ENCODE data around the gene WDR3. TPM values are rescaled to one million over a fixed set of nuclear protein-coding genes. Genes with fewer than 3 reads are reported as not detected.

WDR3 gene
- polyA plus RNA-seq, 1 donor: 23.8 TPM

- peaks cover 4% of the 10 kb centered on the region for H3K4me1 ChIP-seq (ENCODE audit: control insufficient read depth, insufficient read depth, low read length)
- no peak overlapping the region for H3K27ac ChIP-seq (ENCODE audit: low read length)
- H3K36me3 ChIP-seq (ENCODE audit: control insufficient read depth, insufficient read depth, low read length): peaks cover 10% of the 10 kb centered on the region
- no peaks in the 10 kb centered on the region for H3K27me3 ChIP-seq (ENCODE audit: control insufficient read depth, insufficient read depth, low read length)
- WGBS (ENCODE audit: insufficient coverage, low lambda C conversion rate): 80% methylated on average over 1 of the region's 4 CpGs
- DNase-seq: no peak
- no peaks in the 10 kb centered on the region for H3K9me3 ChIP-seq (ENCODE audit: control insufficient read depth, low read depth, low read length)
- no peak overlapping the region for H3K4me3 ChIP-seq (ENCODE audit: low read length)
Measured at GRCh38 chr1:117932576-117932975, 3.0 kb downstream of the WDR3 start.

- Histone ChIP-seq H3K27ac (ENCODE audit: low read length) (no peak overlapping the region), H3K4me3 (ENCODE audit: low read length) (no peak overlapping the region), H3K27me3 (ENCODE audit: control insufficient read depth, insufficient read depth, low read length) (no peaks in the 10 kb centered on the region), H3K36me3 (ENCODE audit: control insufficient read depth, insufficient read depth, low read length) (peaks cover 22% of the 10 kb centered on the region), H3K4me1 (ENCODE audit: control insufficient read depth, insufficient read depth, low read length) (no peaks in the 10 kb centered on the region), H3K9me3 (ENCODE audit: control insufficient read depth, low read depth, low read length) (no peaks in the 10 kb centered on the region)
- DNase-seq: no peak
- WGBS (ENCODE audit: insufficient coverage, low lambda C conversion rate): 94% methylated on average over 2 of the region's 2 CpGs
Measured at GRCh38 chr1:117933769-117934168, 4.2 kb downstream of the WDR3 start.

DNA sequence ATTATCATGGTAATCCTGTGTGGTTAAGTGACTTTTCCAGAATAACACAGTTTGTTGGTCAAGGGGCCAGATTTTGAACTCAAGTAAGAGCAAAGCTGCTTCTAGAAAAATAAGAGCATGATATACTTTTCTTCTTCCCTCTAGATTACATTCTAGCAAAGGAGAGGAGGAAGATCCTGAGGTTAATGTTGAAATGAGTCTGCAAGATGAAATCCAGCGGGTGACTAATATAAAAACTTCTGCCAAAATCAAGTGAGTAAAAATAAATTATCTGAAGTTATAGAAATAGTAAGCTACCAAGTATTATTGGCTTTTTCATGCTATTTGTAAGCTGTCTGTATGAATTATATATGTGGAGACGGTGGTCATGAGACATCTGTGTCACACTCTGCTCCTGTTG is 12.8 kb downstream of the WDR3 start:
- Histone ChIP-seq H3K27ac (ENCODE audit: low read length) (no peak overlapping the region), H3K27me3 (ENCODE audit: control insufficient read depth, insufficient read depth, low read length) (no peaks in the 10 kb centered on the region), H3K4me1 (ENCODE audit: control insufficient read depth, insufficient read depth, low read length) (no peaks in the 10 kb centered on the region), H3K4me3 (ENCODE audit: low read length) (no peak overlapping the region), H3K9me3 (ENCODE audit: control insufficient read depth, low read depth, low read length) (no peaks in the 10 kb centered on the region), H3K36me3 (ENCODE audit: control insufficient read depth, insufficient read depth, low read length) (peaks cover 71% of the 10 kb centered on the region)
- WGBS (ENCODE audit: insufficient coverage, low lambda C conversion rate): no CpG with 5 or more reads among the region's 2 CpGs
- DNase-seq: no peak

DNA sequence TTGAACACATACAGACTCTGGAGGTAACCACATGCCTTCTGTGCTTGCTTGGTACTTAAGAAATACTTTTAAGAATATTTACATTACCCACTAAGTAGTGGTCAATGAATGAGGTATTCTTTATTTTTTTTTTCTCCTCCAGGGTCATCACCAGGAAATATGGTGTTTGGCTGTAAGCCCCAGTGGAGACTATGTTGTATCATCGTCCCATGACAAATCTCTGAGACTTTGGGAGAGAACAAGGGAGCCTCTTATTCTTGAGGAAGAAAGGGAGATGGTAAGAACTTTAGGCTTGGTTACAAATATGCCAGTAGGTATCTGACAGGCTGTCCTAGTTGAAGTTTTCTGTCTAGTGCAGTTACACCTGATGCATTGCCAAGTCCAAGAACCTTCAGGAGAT is 22.8 kb downstream of the WDR3 start:
- no CpG with 5 or more reads among the region's 1 CpG for WGBS (ENCODE audit: insufficient coverage, low lambda C conversion rate)
- H3K36me3 ChIP-seq (ENCODE audit: control insufficient read depth, insufficient read depth, low read length): peaks cover 59% of the 10 kb centered on the region

DNA sequence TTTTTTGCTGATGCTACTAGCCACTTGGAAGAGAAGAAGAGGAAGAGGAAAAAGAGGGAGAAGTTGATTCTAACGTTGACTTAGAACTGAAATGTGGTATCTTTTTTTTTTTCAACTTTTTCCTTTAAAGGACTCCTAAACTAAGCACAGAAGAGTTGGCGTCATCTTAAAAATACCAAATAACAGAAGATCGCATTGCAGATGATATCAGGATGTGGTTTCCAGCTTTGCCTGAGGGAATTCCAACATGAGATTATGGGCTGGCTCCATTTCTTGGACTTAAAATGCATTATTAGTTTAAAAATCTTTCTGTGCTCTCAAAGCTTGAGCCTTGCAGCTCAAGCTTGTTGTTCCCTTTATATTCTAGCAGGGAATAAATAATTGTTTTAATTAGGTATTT is 29.8 kb downstream of the WDR3 start:
- WGBS (ENCODE audit: insufficient coverage, low lambda C conversion rate): 95% methylated on average over 3 of the region's 3 CpGs
- Histone ChIP-seq H3K9me3 (ENCODE audit: control insufficient read depth, low read depth, low read length) (no peaks in the 10 kb centered on the region), H3K27me3 (ENCODE audit: control insufficient read depth, insufficient read depth, low read length) (no peaks in the 10 kb centered on the region), H3K36me3 (ENCODE audit: control insufficient read depth, insufficient read depth, low read length) (peaks cover 41% of the 10 kb centered on the region), H3K27ac (ENCODE audit: low read length) (no peak overlapping the region), H3K4me3 (ENCODE audit: low read length) (no peak overlapping the region), H3K4me1 (ENCODE audit: control insufficient read depth, insufficient read depth, low read length) (no peaks in the 10 kb centered on the region)
- no peak for DNase-seq

More for the DNA sequence above, 22.8 kb downstream of the WDR3 start:
- H3K27ac ChIP-seq (ENCODE audit: low read length): no peak overlapping the region
- no peaks in the 10 kb centered on the region for H3K4me1 ChIP-seq (ENCODE audit: control insufficient read depth, insufficient read depth, low read length)
- no peaks in the 10 kb centered on the region for H3K9me3 ChIP-seq (ENCODE audit: control insufficient read depth, low read depth, low read length)
- no peaks in the 10 kb centered on the region for H3K27me3 ChIP-seq (ENCODE audit: control insufficient read depth, insufficient read depth, low read length)
- DNase-seq: no peak
- H3K4me3 ChIP-seq (ENCODE audit: low read length): no peak overlapping the region

GRCh38 chr1:117964290-117965038 is 34.9 kb downstream of the WDR3 start:
- 100% methylated on average over 1 of the region's 3 CpGs for WGBS (ENCODE audit: insufficient coverage, low lambda C conversion rate)
- Histone ChIP-seq H3K4me3 (ENCODE audit: low read length) (no peak overlapping the region), H3K9me3 (ENCODE audit: control insufficient read depth, low read depth, low read length) (no peaks in the 10 kb centered on the region), H3K36me3 (ENCODE audit: control insufficient read depth, insufficient read depth, low read length) (peaks cover 15% of the 10 kb centered on the region), H3K27me3 (ENCODE audit: control insufficient read depth, insufficient read depth, low read length) (no peaks in the 10 kb centered on the region), H3K27ac (ENCODE audit: low read length) (no peak overlapping the region), H3K4me1 (ENCODE audit: control insufficient read depth, insufficient read depth, low read length) (no peaks in the 10 kb centered on the region)
- DNase-seq: no peak

DNA sequence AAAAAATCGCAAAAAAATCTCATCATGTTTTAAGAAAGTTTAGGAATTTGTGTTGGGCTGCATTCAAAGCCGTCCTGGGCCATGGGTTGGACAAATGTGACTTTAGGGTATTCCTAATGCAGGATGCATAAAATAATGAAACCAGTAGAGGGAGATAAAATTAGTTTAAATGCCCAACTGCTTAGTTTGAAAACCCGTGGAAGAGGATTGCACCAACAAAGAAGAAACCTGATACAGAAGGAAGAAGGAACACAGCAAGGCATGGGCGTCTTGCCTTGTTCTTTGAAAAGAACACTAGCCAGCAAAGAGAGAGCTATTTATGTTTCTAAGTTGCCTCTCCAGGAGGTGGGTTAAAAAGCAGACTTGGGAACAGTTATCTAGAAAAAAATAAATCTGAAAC is 37.9 kb downstream of the WDR3 start:
- Histone ChIP-seq H3K36me3 (ENCODE audit: control insufficient read depth, insufficient read depth, low read length) (peaks cover 5% of the 10 kb centered on the region), H3K9me3 (ENCODE audit: control insufficient read depth, low read depth, low read length) (no peaks in the 10 kb centered on the region), H3K27me3 (ENCODE audit: control insufficient read depth, insufficient read depth, low read length) (no peaks in the 10 kb centered on the region), H3K4me1 (ENCODE audit: control insufficient read depth, insufficient read depth, low read length) (no peaks in the 10 kb centered on the region), H3K27ac (ENCODE audit: low read length) (no peak overlapping the region), H3K4me3 (ENCODE audit: low read length) (no peak overlapping the region)
- DNase-seq: no peak
- WGBS (ENCODE audit: insufficient coverage, low lambda C conversion rate): 50% methylated on average over 2 of the region's 4 CpGs

GRCh38 chr1:117967881-117968280 is 38.3 kb downstream of the WDR3 start:
- no peaks in the 10 kb centered on the region for H3K27me3 ChIP-seq (ENCODE audit: control insufficient read depth, insufficient read depth, low read length)
- no peak overlapping the region for H3K4me3 ChIP-seq (ENCODE audit: low read length)
- no peaks in the 10 kb centered on the region for H3K4me1 ChIP-seq (ENCODE audit: control insufficient read depth, insufficient read depth, low read length)
- no peaks in the 10 kb centered on the region for H3K9me3 ChIP-seq (ENCODE audit: control insufficient read depth, low read depth, low read length)
- H3K36me3 ChIP-seq (ENCODE audit: control insufficient read depth, insufficient read depth, low read length): peaks cover 2% of the 10 kb centered on the region
- WGBS (ENCODE audit: insufficient coverage, low lambda C conversion rate): no CpG with 5 or more reads among the region's 1 CpG
- no peak overlapping the region for H3K27ac ChIP-seq (ENCODE audit: low read length)
- DNase-seq: no peak

- WGBS (ENCODE audit: insufficient coverage, low lambda C conversion rate): no CpG with 5 or more reads among the region's 9 CpGs
- Histone ChIP-seq H3K4me3 (ENCODE audit: low read length) (no peak overlapping the region), H3K27ac (ENCODE audit: low read length) (no peak overlapping the region), H3K27me3 (ENCODE audit: control insufficient read depth, insufficient read depth, low read length) (no peaks in the 10 kb centered on the region), H3K36me3 (ENCODE audit: control insufficient read depth, insufficient read depth, low read length) (no peaks in the 10 kb centered on the region), H3K4me1 (ENCODE audit: control insufficient read depth, insufficient read depth, low read length) (no peaks in the 10 kb centered on the region), H3K9me3 (ENCODE audit: control insufficient read depth, low read depth, low read length) (no peaks in the 10 kb centered on the region)
- no peak for DNase-seq
Measured at GRCh38 chr1:117970252-117970651, 40.7 kb downstream of the WDR3 start.

DNA sequence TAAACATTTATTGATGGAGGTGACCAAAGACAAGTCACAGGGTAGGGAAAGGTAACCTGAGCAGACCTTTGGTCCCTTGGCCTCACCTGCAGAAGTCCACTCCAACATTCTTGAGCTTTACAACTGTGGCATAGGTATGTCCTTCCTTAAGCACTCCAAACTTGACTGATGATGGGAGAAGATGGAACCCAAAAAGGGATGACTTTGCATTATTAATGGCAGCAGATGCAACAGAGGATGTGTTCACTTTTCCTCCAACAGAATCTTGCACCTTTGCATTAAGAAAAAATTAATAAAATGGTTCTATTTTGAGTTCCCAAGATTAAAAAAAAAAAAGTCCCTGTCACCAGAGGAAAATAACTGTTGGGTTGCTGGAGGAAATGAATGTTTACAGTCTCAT is 42.2 kb downstream of the WDR3 start:
- Histone ChIP-seq H3K36me3 (ENCODE audit: control insufficient read depth, insufficient read depth, low read length) (no peaks in the 10 kb centered on the region), H3K4me3 (ENCODE audit: low read length) (no peak overlapping the region), H3K27me3 (ENCODE audit: control insufficient read depth, insufficient read depth, low read length) (no peaks in the 10 kb centered on the region), H3K9me3 (ENCODE audit: control insufficient read depth, low read depth, low read length) (no peaks in the 10 kb centered on the region), H3K27ac (ENCODE audit: low read length) (no peak overlapping the region), H3K4me1 (ENCODE audit: control insufficient read depth, insufficient read depth, low read length) (no peaks in the 10 kb centered on the region)
- peak in 1 of 2 donors; percentile 6 for DNase-seq

DNA sequence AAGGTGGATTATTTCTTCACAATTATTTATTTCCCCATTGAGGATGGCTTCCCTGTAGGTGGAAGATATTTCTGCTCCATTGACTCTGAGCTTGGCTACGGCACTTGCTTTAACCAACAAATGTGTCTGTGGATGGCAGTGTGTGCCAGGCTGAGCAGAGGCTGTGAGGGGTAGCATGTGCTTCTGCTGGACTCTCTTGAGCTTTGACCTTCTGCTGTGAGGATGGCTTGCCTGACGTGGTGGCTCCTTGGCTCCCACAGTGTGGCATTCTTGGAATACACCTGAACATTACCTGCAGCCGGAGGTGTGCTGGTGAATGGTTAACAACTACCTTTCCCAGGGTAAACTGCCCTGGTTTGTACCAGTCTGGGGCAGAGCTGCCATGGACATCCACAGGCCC is 46.8 kb downstream of the WDR3 start:
- no CpG with 5 or more reads among the region's 3 CpGs for WGBS (ENCODE audit: insufficient coverage, low lambda C conversion rate)
- Histone ChIP-seq H3K9me3 (ENCODE audit: control insufficient read depth, low read depth, low read length) (no peaks in the 10 kb centered on the region), H3K4me1 (ENCODE audit: control insufficient read depth, insufficient read depth, low read length) (no peaks in the 10 kb centered on the region), H3K27me3 (ENCODE audit: control insufficient read depth, insufficient read depth, low read length) (no peaks in the 10 kb centered on the region), H3K4me3 (ENCODE audit: low read length) (no peak overlapping the region), H3K36me3 (ENCODE audit: control insufficient read depth, insufficient read depth, low read length) (no peaks in the 10 kb centered on the region), H3K27ac (ENCODE audit: low read length) (no peak overlapping the region)
- DNase-seq: peak in 1 of 2 donors; percentile 4
